A673 (cell line): ENCODE data around the gene PYCARD. TPM values are rescaled to one million over a fixed set of nuclear protein-coding genes. Genes with fewer than 3 reads are reported as not detected.
"Not testable (repeated sequence)": the region's sequence is repeated elsewhere in the genome, so short reads cannot be mapped to it uniquely, and the experiment has no call there.

Source experiments
- BruUV-seq: library from RNA; stranded (reverse); fragments of 400-500 nt; replicated peaks from 2 replicates; lab custom pipeline; 2021; lab: Mats Ljungman, UMichigan
- CTCF ChIA-PET: fragments of 300-600 bp; sonication (Branson Sonifier 250); formaldehyde crosslinking; loops from one replicate; lab custom pipeline; 2022; ENCODE audit warnings: antibody characterized with exemption; lab: Charles Lee
- POLR2A ChIA-PET: fragments of 300-600 bp; sonication (Branson Sonifier 250); formaldehyde crosslinking; loops from one replicate; lab custom pipeline; 2022; ENCODE audit warnings: antibody characterized with exemption; ENCODE audit not compliant: low non-redundant PET; lab: Charles Lee
- DNase-seq: peaks from one replicate; pipeline ENCODE4 v3.0.0-alpha.2; 2015; ENCODE audit warnings: low spot score
- H3K27ac ChIP-seq: fragments of 200-600 bp; sonication (generic); 2 replicates; pipeline ENCODE4 v1.5.1; 2016; ENCODE audit warnings: mixed run types, low read depth, mild to moderate bottlenecking, mixed read lengths, antibody characterized with exemption, low read length; ENCODE audit not compliant: poor library complexity, severe bottlenecking
- H3K27me3 ChIP-seq: fragments of 200-600 bp; sonication (generic); replicated peaks from 2 replicates; pipeline ENCODE4 v1.6.1; 2017; ENCODE audit warnings: mixed run types, low read depth, mild to moderate bottlenecking, mixed read lengths, antibody characterized with exemption, low read length; ENCODE audit not compliant: insufficient read depth, poor library complexity
- H3K36me3 ChIP-seq: fragments of 200-600 bp; sonication (generic); 2 replicates; pipeline ENCODE4 v1.6.1; 2016; ENCODE audit warnings: mixed run types, mild to moderate bottlenecking, mixed read lengths, antibody characterized with exemption, low read length; ENCODE audit not compliant: insufficient read depth, poor library complexity, severe bottlenecking
- H3K4me1 ChIP-seq: fragments of 200-600 bp; sonication (generic); 2 replicates; pipeline ENCODE4 v1.6.1; 2017; ENCODE audit warnings: mixed run types, mild to moderate bottlenecking, mixed read lengths, antibody characterized with exemption, low read length; ENCODE audit not compliant: insufficient read depth, poor library complexity, severe bottlenecking
- H3K4me3 ChIP-seq: fragments of 200-600 bp; sonication (generic); 2 replicates; pipeline ENCODE4 v1.5.1; 2016; ENCODE audit warnings: low read depth, mixed run types, mild to moderate bottlenecking, mixed read lengths, low read length; ENCODE audit not compliant: poor library complexity, severe bottlenecking
- H3K9me3 ChIP-seq: fragments of 200-600 bp; sonication (generic); 2 replicates; pipeline ENCODE4 v1.6.1; 2016; ENCODE audit warnings: mixed run types, low read depth, mild to moderate bottlenecking, mixed read lengths, antibody characterized with exemption, low read length; ENCODE audit not compliant: poor library complexity, severe bottlenecking
- EZH2 ChIP-seq: fragments of 200-600 bp; sonication (generic); IDR thresholded peaks from 2 replicates; pipeline ENCODE4 v1.6.1; 2017; ENCODE audit warnings: borderline replicate concordance, low read depth, mild to moderate bottlenecking, mixed read lengths, antibody characterized with exemption, low read length; ENCODE audit not compliant: poor library complexity, severe bottlenecking
- intact Hi-C: fragments of 100-400 bp; cut with micrococcal nuclease; formaldehyde crosslinking; loops from one replicate; pipeline ENCODE4 v1.10.0; 2022; ENCODE audit not compliant: unreplicated experiment
- total RNA-seq: library from RNA; stranded (reverse); gene quantifications from 2 replicates; pipeline ENCODE4 v1.2.3, GENCODE V29; 2021
- TF ChIP-seq, protein P1 (sequence below): fragments of 300-800, 200-600 bp; sonication (generic); conservative IDR thresholded peaks from 2 replicates; pipeline ENCODE4 v1.5.1; 2017; ENCODE audit warnings: low read depth, mild to moderate bottlenecking, antibody characterized with exemption, low read length, moderate library complexity, mixed read lengths

Gene PYCARD
- total RNA-seq, 1 experiment from 2014 or later, result 1.8 TPM

- ChIA-PET CTCF (no interaction called here), POLR2A (no interaction called here)
- Histone ChIP-seq H3K27me3 (peaks cover 9% of the 10 kb centered on the region), H3K4me3 (no peak overlapping the region), H3K4me1 (no peaks in the 10 kb centered on the region), H3K36me3 (peaks cover 25% of the 10 kb centered on the region), H3K27ac (no peak overlapping the region), H3K9me3 (no peaks in the 10 kb centered on the region)
- TF ChIP-seq, protein P1, sequence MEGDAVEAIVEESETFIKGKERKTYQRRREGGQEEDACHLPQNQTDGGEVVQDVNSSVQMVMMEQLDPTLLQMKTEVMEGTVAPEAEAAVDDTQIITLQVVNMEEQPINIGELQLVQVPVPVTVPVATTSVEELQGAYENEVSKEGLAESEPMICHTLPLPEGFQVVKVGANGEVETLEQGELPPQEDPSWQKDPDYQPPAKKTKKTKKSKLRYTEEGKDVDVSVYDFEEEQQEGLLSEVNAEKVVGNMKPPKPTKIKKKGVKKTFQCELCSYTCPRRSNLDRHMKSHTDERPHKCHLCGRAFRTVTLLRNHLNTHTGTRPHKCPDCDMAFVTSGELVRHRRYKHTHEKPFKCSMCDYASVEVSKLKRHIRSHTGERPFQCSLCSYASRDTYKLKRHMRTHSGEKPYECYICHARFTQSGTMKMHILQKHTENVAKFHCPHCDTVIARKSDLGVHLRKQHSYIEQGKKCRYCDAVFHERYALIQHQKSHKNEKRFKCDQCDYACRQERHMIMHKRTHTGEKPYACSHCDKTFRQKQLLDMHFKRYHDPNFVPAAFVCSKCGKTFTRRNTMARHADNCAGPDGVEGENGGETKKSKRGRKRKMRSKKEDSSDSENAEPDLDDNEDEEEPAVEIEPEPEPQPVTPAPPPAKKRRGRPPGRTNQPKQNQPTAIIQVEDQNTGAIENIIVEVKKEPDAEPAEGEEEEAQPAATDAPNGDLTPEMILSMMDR, result no peak
- no peak for TF ChIP-seq EZH2
- no peak for DNase-seq
- no TSS peak for BruUV-seq
- intact Hi-C loops, result loop anchor here (5.0 kb wide), 2 partner anchors 243 to 668 kb away; partner anchors contain the start of gene ZNF843
Measured at GRCh38 chr16:31199430-31200041, 3.0 kb downstream of the PYCARD start.

DNA sequence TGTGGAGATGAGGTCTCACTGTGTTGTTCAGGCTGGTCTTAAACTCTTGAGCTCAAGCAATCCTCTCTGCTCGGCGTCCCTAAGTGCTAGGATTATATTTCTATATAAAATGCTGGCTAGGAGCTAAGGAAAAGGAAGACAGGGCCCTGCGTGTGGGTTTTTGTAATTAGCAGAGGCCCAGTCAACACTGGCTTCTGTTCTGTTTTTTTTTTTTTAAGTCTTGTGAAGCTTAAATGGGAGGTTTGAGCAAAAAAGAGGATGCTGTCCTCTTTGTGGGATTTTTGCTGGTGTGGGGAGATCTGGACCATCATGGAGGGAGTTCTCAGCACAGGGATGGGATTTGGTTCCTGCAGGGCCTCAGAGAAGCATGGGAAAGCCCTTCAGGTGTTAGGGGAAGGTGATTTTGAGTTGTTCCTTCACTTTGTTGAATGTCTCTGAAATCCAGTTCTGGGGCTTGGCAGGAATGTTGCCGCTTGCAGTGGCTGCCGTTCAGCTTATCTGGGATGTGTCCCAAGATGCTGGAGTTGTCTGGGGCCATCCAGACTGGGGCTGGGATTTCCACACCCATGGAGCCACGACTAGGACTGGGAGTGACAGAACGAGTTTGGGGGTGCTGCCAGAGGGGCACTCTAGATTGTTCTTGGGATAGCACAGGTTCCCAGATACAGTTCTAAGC lies 4.2 kb downstream of the PYCARD start:
- CTCF ChIA-PET, result interaction anchor here (0.6 kb wide), 1 partner anchor 180 kb away, joined by 3 read pairs; no protein-coding TSS in a partner anchor
- Histone ChIP-seq H3K27ac (no peak overlapping the region), H3K9me3 (no peaks in the 10 kb centered on the region), H3K4me3 (no peak overlapping the region), H3K4me1 (no peaks in the 10 kb centered on the region), H3K27me3 (peaks cover 9% of the 10 kb centered on the region), H3K36me3 (peaks cover 37% of the 10 kb centered on the region)
- BruUV-seq, result no TSS peak
- TF ChIP-seq, protein P1, result no peak
- TF ChIP-seq EZH2, result no peak
- POLR2A ChIA-PET, result no interaction called here
- intact Hi-C loops, result no loop called here
- DNase-seq, result no peak

GRCh38 chr16:31196324-31197088 lies 6.1 kb downstream of the PYCARD start:
- POLR2A ChIA-PET, result no interaction called here
- intact Hi-C loops, result no loop called here

DNA sequence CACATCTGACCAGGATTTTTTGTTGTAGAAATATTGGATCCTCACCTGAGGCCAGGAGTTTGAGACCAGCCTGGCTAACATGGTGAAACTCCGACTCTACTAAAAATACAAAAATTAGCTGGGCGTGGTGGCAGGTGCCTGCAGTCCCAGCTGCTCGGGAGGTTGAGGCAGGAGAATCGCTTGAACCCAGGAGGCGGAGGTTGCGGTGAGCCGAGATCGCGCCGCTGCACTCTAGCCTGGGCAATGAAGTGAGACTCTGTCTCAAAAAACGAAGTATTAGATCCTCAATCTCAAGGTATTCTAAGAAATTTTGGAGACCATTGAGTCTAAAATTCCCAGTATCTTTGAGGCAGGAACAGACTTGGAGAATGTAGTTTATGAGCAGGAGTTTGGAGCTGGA lies 6.7 kb downstream of the PYCARD start:
- BruUV-seq, H3K27ac ChIP-seq, DNase-seq, POLR2A ChIA-PET, intact Hi-C loops, H3K27me3 ChIP-seq, H3K4me1 ChIP-seq, H3K4me3 ChIP-seq, H3K9me3 ChIP-seq, CTCF ChIA-PET: not testable (repeated sequence)
- H3K36me3 ChIP-seq, result peaks cover 62% of the 10 kb centered on the region

More at GRCh38 chr16:31196324-31197088, 6.1 kb downstream of the PYCARD start:
- Histone ChIP-seq H3K4me3 (no peak overlapping the region), H3K4me1 (no peaks in the 10 kb centered on the region), H3K27ac (no peak overlapping the region), H3K9me3 (no peaks in the 10 kb centered on the region), H3K36me3 (peaks cover 55% of the 10 kb centered on the region), H3K27me3 (no peaks in the 10 kb centered on the region)
- DNase-seq, result no peak
- CTCF ChIA-PET, result no interaction called here
- BruUV-seq, result no TSS peak
- TF ChIP-seq EZH2, result no peak
- TF ChIP-seq, protein P1, result no peak
